ENCODE data around the gene PLCG2. TPM values are rescaled to one million over a fixed set of nuclear protein-coding genes. Genes with fewer than 3 reads are reported as not detected.

PLCG2 gene
- total and polyA plus RNA-seq, 2 of the 8 experiments (the other 6 are each of a cell fraction or from before 2014, with no cell fraction given): 6.1 to 6.9 TPM

- Histone ChIP-seq H4K5ac (ENCODE audit: insufficient read length, low read depth, low read length) (no peak overlapping the region), H3K56ac (replicated peaks; ENCODE audit: insufficient read length, low read depth, low read length) (no peak overlapping the region), H3K4me2 (ENCODE audit: insufficient read depth in 1 of 2, low read depth in 2 of 2, low read length in 2 of 2) (no peak overlapping the region), H3K23me2 (ENCODE audit: low read depth, low read length) (no peaks in the 10 kb centered on the region), H3K79me2 (ENCODE audit: control insufficient read depth in 1 of 2, insufficient read depth in 2 of 2, low read length in 2 of 2) (no peaks in the 10 kb centered on the region), H2BK120ac (replicated peaks; ENCODE audit: low read depth, low read length) (no peak overlapping the region), H3K4ac (replicated peaks; ENCODE audit: insufficient read length, low read depth, low read length) (no peak overlapping the region), H3K9me3 (ENCODE audit: insufficient read depth in 2 of 2, low read depth in 1 of 2, low read length in 1 of 2) (no peaks in the 10 kb centered on the region), H3K27me3 (replicated peaks in 1 of 4; ENCODE audit: control insufficient read depth in 3 of 4, extremely low read depth in 1 of 4, insufficient read depth in 3 of 4, low read length in 3 of 4) (no peaks in the 10 kb centered on the region), H3K79me1 (ENCODE audit: low read depth, low read length) (no peaks in the 10 kb centered on the region), H4K91ac (replicated peaks; ENCODE audit: insufficient read length, low read length) (no peak overlapping the region), H4K8ac (ENCODE audit: extremely low read depth, insufficient read depth, low read length) (no peak overlapping the region), H3K27ac (ENCODE audit: low read depth, low read length) (no peak overlapping the region), H3K36me3 (ENCODE audit: control insufficient read depth in 2 of 4, insufficient read depth in 4 of 4, low read length in 3 of 4) (no peaks in the 10 kb centered on the region), H2BK12ac (ENCODE audit: low read depth, low read length) (no peak overlapping the region), H2BK5ac (ENCODE audit: low read depth, low read length) (no peak overlapping the region), H2BK15ac (ENCODE audit: low read length) (no peak overlapping the region), H2AK5ac (ENCODE audit: low read depth, low read length) (no peak overlapping the region), H2BK20ac (ENCODE audit: low read length) (no peak overlapping the region), H3K14ac (ENCODE audit: insufficient read length) (no peak overlapping the region), H3K18ac (ENCODE audit: extremely low read depth, low read length) (no peak overlapping the region), H3K23ac (ENCODE audit: insufficient read length) (no peak overlapping the region), H3K4me1 (replicated peaks in 1 of 4; ENCODE audit: control insufficient read depth in 3 of 4, insufficient read depth in 4 of 4, low read length in 3 of 4) (peaks cover 0 to 8% (median 5%) of the 10 kb centered on the region in 4 experiments; a peak in 6 of 7 replicates), H3K9ac (replicated peaks in 1 of 4; ENCODE audit: extremely low read depth in 1 of 4, low read depth in 3 of 4, low read length in 3 of 4) (no peak overlapping the region), H2AFZ (ENCODE audit: low read length) (no peak overlapping the region), H4K20me1 (replicated peaks in 1 of 2; ENCODE audit: control insufficient read depth in 1 of 2, insufficient read depth in 2 of 2, low read length in 2 of 2) (no peaks in the 10 kb centered on the region), H3K4me3 (ENCODE audit: extremely low read depth in 1 of 4, insufficient read depth in 2 of 4, low read depth in 3 of 4, low read length in 4 of 4) (no peak overlapping the region)
- DNase-seq (ENCODE audit: low read depth in 1 of 2, low spot score in 2 of 2) (no peak), FAIRE-seq (no peak)
- CTCF ChIA-PET (ENCODE audit: partially characterized antibody): interaction anchor here (0.7 to 9.1 kb wide), 8 partner anchors 9 to 350 kb away, joined by 3 to 77 read pairs (median 3); no protein-coding TSS in a partner anchor
- POLR2A ChIA-PET (ENCODE audit: partially characterized antibody): no interaction called here
- 84% methylated on average over 4 of the region's 5 CpGs; no CpG with 5 or more reads in 1 of the 2 experiments for WGBS, 2 experiments (ENCODE audit: extremely low coverage in 1 of 2, insufficient coverage in 1 of 2, insufficient read length in 1 of 2, insufficient replicate concordance in 2 of 2, low coverage in 1 of 2, low lambda C conversion rate in 2 of 2, missing lambda C conversion rate in 1 of 2)
- TF ChIP-seq SP1 (IDR thresholded peaks at IDR 0.05; ENCODE audit: low read depth, low read length) (no peak), JUND (IDR thresholded peaks at IDR 0.05; ENCODE audit: low read length) (no peak), E2F6 (IDR thresholded peaks at IDR 0.05) (no peak), RAD21 (IDR thresholded peaks at IDR 0.05 in 1 of 2, conservative IDR thresholded peaks at IDR 0.05 in 1 of 2; ENCODE audit: low read depth in 2 of 2, low read length in 2 of 2) (no peak), ATF2 (IDR thresholded peaks at IDR 0.05; ENCODE audit: low read length) (no peak), PHF8 (conservative IDR thresholded peaks at IDR 0.05; ENCODE audit: low read depth, low read length) (no peak), RFX5 (IDR thresholded peaks at IDR 0.05; ENCODE audit: borderline replicate concordance, low read depth, low read length) (no peak), TCF12 (IDR thresholded peaks at IDR 0.05; ENCODE audit: low read depth, low read length) (no peak), CTBP2 (IDR thresholded peaks at IDR 0.05; ENCODE audit: borderline replicate concordance, insufficient read depth, insufficient read length, low read length) (no peak), ATF3 (IDR thresholded peaks at IDR 0.05; ENCODE audit: insufficient read depth, low read depth, low read length) (no peak), CBX5 (IDR thresholded peaks at IDR 0.05; ENCODE audit: low read depth, low read length) (no peak)
These were observed 103.5 kb downstream of the PLCG2 start for GRCh38 chr16:81882559-81882958.
